CD4-positive, alpha-beta T cell treated with Interleukin-12 subunit alpha and Interleukin-12 subunit beta, for 1 hour (primary cell): Measurements from ENCODE around the gene ZSCAN22.

Experiments used
- DNase-seq: peaks from one replicate; pipeline ENCODE4 v3.0.0-alpha.2; 2020

ZSCAN22 gene

GRCh38 chr19:58379246-58379645 lies 52.5 kb downstream of the ZSCAN22 start:
- DNase-seq, result no peak

GRCh38 chr19:58380037-58380661 lies 53.4 kb downstream of the ZSCAN22 start:
- no peak for DNase-seq

GRCh38 chr19:58380662-58381459 lies 54.1 kb downstream of the ZSCAN22 start, which contains the start of gene ZNF837:
TSS of gene ZNF837 (minus strand) at chr19:58381030. CDS start at chr19:58369332, 11,698 bp downstream.
- peak; percentile 100 for DNase-seq

GRCh38 chr19:58381460-58382212 lies 54.8 kb downstream of the ZSCAN22 start:
- no peak for DNase-seq

GRCh38 chr19:58382997-58383603 lies 56.3 kb downstream of the ZSCAN22 start:
- no peak for DNase-seq

- DNase-seq, result no peak
Observed at GRCh38 chr19:58385313-58385890, 58.6 kb downstream of the ZSCAN22 start.

GRCh38 chr19:58385891-58386575 lies 59.2 kb downstream of the ZSCAN22 start:
- no peak for DNase-seq

- peak; percentile 98 for DNase-seq
Observed at GRCh38 chr19:58386576-58387337, 60.0 kb downstream of the ZSCAN22 start, which contains the start of gene RPS5. TSS of gene RPS5 (plus strand) at chr19:58387269. CDS start at chr19:58388138, 869 bp downstream.

GRCh38 chr19:58387338-58388174 lies 60.8 kb downstream of the ZSCAN22 start:
- DNase-seq, result no peak

GRCh38 chr19:58388175-58388526 lies 61.4 kb downstream of the ZSCAN22 start:
- no peak for DNase-seq
